Neural progenitor cell (in vitro differentiated cells): ENCODE results near the gene CRY2.

Experiments
- EZH2 ChIP-seq: fragments of 200-600 bp; sonication (generic); IDR thresholded peaks from 2 replicates; pipeline ENCODE4 v1.6.1; 2017; ENCODE audit warnings: antibody characterized with exemption, mild to moderate bottlenecking, moderate library complexity
- TF ChIP-seq, protein P1 (sequence below): fragments of 200-600 bp; sonication (generic); IDR thresholded peaks from 2 replicates; pipeline ENCODE4 v1.5.1; 2017; ENCODE audit warnings: antibody characterized with exemption, mild to moderate bottlenecking

GRCh38 chr11:45921561-45922424 lies 74.5 kb downstream of the CRY2 start:
- TF ChIP-seq, protein P1, sequence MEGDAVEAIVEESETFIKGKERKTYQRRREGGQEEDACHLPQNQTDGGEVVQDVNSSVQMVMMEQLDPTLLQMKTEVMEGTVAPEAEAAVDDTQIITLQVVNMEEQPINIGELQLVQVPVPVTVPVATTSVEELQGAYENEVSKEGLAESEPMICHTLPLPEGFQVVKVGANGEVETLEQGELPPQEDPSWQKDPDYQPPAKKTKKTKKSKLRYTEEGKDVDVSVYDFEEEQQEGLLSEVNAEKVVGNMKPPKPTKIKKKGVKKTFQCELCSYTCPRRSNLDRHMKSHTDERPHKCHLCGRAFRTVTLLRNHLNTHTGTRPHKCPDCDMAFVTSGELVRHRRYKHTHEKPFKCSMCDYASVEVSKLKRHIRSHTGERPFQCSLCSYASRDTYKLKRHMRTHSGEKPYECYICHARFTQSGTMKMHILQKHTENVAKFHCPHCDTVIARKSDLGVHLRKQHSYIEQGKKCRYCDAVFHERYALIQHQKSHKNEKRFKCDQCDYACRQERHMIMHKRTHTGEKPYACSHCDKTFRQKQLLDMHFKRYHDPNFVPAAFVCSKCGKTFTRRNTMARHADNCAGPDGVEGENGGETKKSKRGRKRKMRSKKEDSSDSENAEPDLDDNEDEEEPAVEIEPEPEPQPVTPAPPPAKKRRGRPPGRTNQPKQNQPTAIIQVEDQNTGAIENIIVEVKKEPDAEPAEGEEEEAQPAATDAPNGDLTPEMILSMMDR, result no peak
- TF ChIP-seq EZH2, result no peak
